Stimulated activated CD4-positive, alpha-beta T cell treated with anti-CD3 and anti-CD28 coated beads, TNF-alpha, amount 100 ng/mL, for 48 hours (primary cell): Measurements from ENCODE around the gene TLE1.

ENCODE experiments used
- DNase-seq, 3 donors: peaks; one replicate each; pipeline ENCODE4 v3.0.0-alpha.2; 2020; ENCODE audit warnings: low read depth in 3 of 3

The TLE1 gene

GRCh38 chr9:81686614-81687520 lies 2.5 kb downstream of the TLE1 start:
- no peak for DNase-seq

- no peak for DNase-seq
Observed at GRCh38 chr9:81685763-81686613, 3.4 kb downstream of the TLE1 start.

DNA sequence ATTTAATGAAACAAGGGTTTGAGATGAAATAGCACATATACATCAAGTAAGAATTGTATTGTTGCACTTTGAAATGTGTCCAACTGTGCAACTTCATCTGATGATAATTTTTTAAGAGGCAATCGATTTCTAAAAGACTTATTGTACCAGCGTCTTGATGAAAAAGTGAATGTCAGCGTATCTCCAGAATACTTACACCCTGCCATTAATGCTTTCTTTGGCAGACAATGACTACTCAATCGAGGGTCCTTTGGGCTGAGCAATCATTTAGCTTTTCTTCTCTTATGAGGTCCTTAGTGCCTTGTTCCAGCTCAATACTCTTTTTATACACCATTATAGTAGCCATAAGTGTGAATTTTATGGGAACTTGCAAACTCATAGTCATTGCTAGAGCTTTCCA lies 4.7 kb downstream of the TLE1 start:
- no peak for DNase-seq

DNA sequence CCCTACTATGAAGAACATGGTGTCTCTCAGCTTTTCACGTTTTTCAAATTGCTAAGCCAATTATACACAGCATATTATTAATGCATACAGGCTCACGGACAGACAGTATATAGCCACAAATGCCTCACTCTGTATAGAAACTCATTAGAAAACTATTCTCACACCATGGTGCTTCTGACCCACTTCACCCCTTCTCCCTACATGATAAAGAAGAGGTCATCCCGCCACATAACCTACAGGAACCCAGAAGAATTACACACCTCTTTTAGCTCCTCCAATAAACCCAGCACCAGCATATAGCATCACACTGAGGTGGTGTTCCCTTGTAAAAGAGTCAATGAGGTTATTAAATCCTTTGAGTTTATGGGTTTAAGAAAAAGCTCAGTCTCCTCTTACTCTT lies 5.6 kb downstream of the TLE1 start:
- no peak for DNase-seq

DNA sequence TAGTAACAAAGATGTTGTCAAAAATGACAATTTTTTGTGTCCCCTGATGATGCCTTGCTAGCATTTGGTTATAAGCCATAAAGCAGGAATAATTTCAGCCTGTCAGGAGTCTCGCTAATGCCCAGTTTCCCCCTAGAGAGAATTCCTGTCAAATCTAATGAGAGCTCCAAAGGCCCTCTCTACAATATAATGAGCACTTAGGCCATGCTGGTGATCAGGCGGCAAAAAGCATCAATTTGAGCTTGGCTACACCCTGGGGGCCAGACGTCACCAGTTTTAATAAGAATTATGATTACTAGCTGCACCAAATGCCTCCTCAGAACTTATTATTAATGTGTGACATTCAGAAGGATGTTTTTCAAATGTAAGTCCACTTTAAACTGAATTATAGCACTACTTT lies 6.1 kb downstream of the TLE1 start:
- no peak for DNase-seq

GRCh38 chr9:81682797-81683196 lies 6.5 kb downstream of the TLE1 start:
- DNase-seq, result no peak

DNA sequence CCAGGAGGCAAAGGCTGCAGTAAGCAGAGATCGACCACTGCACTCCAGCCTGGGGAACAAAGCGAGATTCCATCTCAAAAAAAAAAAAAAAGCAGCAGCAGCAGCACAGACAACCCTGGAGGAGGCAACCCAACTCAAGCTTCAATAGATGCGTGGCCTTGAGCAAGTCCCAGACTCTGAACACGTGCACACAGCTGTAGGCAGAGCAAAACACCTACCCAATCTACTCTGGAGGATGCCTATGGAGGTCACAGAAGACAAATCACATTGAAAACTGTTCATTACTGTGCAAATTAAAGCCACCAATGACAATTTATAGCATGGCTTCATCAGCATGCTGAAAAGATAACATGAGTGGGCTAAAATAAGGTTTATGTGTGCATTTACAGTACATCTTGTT lies 7.2 kb downstream of the TLE1 start:
- DNase-seq, result no peak

DNA sequence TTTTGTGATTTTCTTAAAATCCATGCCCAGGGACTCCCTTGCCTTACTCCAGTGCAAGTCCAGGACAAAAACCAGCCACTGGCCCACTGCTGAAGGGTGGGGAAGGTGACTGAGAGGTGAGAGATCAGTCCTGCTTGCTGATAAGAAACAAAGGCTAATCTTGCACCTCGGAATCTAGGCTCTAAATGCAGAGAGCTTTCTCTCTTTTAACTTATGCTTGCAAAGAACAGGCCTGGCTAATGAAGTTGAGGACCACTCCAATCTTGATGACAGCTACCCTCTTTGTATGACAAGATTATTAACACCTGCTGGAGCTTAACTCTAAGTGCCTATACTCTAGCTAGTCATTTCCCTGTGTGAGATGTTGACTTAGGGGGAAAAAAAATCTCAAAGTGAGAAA lies 8.8 kb downstream of the TLE1 start:
- no peak for DNase-seq

- DNase-seq, result no peak
Observed at GRCh38 chr9:81680006-81680405, 9.3 kb downstream of the TLE1 start.

GRCh38 chr9:81678088-81678487 lies 11.3 kb downstream of the TLE1 start:
- DNase-seq, result no peak

DNA sequence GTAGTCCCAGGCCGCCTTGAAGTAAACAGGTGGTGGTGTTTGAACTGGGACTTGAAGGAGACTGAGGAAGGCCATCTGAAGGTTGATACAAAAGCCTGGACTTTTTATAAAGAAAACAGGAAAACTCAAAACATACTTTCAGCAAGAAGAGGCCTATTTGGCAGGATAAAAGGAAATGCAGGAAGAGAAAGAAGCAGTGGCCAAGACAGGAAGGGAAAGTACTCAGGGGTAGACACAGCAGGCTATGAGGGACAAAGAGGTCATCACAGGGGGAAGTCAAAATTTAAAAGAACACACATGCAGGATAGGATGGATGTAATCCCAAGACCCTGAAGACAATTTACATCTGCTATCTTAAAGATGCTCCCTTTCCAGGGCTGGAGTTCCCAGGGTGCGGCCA lies 13.0 kb downstream of the TLE1 start:
- DNase-seq, result no peak

DNA sequence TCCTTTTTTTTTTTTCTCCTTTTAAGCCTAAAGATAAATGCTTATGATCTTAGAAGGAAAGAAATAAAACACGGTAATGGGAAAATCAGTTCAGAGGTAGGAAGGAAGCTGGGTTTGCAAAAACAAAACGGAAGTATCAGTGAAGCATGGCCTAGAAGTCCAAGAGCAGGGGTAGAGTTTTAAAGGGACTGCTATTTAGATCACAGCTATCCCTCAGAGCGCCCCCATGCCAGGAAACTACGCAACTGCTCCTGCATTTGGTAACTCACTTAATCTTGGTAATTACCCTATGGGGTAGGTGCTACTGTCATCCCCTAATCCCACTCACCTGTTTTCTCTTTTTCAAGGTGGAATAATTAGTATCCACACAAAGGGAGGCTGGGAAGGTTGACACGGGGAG lies 16.0 kb downstream of the TLE1 start:
- no peak for DNase-seq

DNA sequence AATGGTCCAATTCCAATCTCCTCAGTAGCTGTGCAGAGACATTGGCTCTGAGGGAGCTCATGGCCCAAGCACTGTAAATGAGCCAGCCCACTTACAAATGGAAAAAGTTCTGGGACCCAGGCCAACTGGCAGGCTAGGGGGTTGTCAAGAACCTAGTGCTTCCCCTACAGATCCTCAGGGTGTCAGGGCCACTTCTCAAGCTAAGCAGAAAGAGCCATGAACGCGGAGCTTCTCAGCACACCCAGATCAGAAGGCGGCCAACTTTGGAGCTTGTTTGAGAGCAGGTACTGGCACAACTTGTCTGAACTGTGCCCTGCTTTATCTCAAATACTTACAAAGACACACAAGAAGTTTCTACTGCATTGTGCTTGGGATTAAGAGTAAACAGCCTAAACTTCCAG lies 17.5 kb downstream of the TLE1 start:
- DNase-seq, result no peak

- no peak for DNase-seq
Observed at GRCh38 chr9:81669866-81670265, 19.5 kb downstream of the TLE1 start.

GRCh38 chr9:81669041-81669651 lies 20.2 kb downstream of the TLE1 start:
- no peak for DNase-seq

DNA sequence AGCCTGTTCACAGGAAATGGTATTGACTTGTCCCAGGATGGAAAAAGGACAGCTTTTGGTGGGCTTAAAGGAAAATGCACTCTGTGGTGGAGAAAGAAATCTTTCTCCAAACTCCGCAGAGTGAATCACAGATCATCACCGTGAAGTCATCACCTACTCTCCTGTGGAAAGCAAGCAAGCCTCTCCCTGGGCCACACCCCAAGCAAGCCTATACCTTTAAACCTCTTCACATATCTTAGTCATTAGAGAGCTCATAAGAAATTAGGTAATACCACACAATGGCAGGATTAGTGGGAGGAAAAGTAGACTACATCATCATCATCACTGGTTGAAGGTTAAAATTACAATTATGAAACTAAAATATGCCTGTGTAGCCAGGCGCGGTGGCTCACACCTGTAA lies 23.2 kb downstream of the TLE1 start:
- DNase-seq, result no peak

DNA sequence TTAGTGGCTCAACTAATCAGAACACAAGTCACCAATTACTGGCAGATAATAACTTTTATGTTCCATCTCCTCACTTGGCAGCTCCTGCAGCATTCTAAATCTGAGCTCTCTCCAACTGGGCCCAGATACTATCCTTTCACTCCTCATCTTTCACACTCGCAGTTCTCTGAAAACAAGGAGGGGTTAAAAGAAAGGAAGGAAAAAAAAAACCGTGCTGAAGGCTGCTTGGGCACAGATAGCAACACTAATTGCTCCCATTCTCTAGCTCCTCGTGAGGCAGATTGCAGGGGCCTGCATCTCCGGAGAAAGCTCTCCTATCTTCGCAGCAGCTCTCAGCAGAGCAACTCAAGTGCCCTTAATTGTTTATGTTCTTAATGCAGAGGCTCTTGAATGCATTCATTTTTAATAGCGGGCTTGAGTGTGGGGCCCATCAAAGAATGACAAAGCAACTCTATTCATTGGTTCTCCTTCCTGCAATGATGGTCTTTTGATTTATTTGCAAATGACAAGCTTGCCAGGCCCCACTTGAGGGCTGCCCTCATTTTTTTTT lies 23.9 kb downstream of the TLE1 start:
- no peak for DNase-seq

DNA sequence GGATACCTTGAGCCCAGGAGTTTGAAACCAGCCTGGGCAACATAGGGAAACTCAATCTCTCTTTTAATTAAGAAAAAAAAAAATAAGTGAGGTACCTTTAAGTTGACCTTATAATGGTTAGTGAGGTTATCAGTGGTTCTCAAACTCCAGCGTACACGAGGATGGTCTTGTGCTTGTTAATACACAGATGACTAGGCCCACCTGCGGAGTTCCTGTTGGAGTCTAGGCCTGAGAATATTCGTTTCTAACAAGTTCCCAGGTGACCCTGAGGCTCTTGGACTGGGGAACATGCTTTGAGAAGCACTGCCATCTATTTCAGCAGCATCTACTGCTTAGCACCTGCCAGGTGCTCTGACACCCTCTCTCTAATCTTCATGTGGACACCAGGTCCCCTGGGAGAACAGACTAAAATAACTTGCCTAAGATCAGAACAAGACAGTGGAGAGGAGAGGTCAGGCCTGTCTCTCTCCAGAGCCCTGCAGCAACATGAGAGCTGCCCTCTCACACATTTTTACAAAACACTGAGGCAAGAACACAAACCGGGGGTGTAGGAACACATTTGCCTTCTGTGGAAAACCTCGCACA lies 24.6 kb downstream of the TLE1 start:
- DNase-seq, result no peak

GRCh38 chr9:81661339-81661738 lies 28.0 kb downstream of the TLE1 start:
- no peak for DNase-seq

GRCh38 chr9:81656871-81657337 lies 32.4 kb downstream of the TLE1 start:
- DNase-seq, result no peak

DNA sequence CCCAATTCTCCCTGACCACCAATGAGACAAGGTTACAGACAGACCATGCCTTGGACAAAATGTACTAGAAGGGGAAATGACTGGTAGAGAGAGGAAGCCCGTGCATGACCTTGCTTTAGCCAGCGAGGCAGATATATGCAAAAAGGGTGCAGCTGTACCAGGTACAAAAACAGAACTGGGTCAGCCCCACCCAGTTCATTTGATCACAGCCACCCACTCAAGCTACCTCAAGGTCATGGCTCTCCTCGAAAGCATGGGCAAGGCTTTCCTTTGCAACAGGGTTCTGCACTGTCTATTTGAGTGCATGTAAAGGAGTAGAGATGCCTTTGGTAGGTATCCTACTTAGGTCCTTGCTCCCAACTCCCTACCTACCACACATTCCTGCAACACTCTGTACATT lies 33.3 kb downstream of the TLE1 start:
- DNase-seq, result no peak

DNA sequence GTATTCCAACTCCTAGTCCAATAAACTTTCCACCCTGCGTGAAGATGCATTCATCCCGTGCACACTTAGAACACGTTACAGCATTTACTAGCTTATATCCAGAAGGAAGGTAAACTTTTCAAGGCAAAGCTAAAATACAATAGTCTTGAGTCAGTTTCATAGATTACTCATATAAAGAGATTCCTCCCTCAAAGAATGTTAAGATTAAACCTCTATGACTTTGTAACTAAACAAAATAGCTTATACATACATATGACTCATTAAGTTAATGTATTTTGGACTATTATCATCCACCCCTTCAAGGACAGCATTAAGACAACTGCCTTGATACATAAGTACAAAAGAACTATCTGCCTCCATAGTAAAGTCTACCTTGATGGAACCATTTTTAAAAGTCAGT lies 36.1 kb downstream of the TLE1 start:
- no peak for DNase-seq
